Fibroblast of mammary gland (primary cell): ENCODE measurements around the gene C9orf78.

ENCODE experiments used
- DNase-seq: peaks from one replicate; pipeline ENCODE4 v3.0.0-alpha.2; 2010; ENCODE audit warnings: low read depth
- H3K4me3 ChIP-seq: 2 replicates; pipeline ENCODE4 v1.5.1; 2011; ENCODE audit warnings: low read depth, mild to moderate bottlenecking, low read length, moderate library complexity; ENCODE audit not compliant: control insufficient read depth
- CTCF ChIP-seq: conservative IDR thresholded peaks from 2 replicates; pipeline ENCODE4 v1.5.1; 2011; ENCODE audit warnings: low read depth, low read length, inconsistent platforms; ENCODE audit not compliant: control insufficient read depth, insufficient read depth

Gene C9orf78

GRCh38 chr9:129839324-129840023, 4.4 kb upstream of the C9orf78 start:
- peak; percentile 25 for DNase-seq
- no peak for TF ChIP-seq CTCF
- H3K4me3 ChIP-seq, result no peak overlapping the region

GRCh38 chr9:129838707-129839259, 3.7 kb upstream of the C9orf78 start:
- TF ChIP-seq CTCF, result no peak
- no peak overlapping the region for H3K4me3 ChIP-seq
- DNase-seq, result peak; percentile 94

- H3K4me3 ChIP-seq, result peak overlapping the region; percentile 96
- no peak for DNase-seq
- TF ChIP-seq CTCF, result no peak
Measured at GRCh38 chr9:129836311-129837007, 1.4 kb upstream of the C9orf78 start.

- peak; percentile 25 for DNase-seq
- no peak for TF ChIP-seq CTCF
- H3K4me3 ChIP-seq, result peak overlapping the region; percentile 96
Measured at GRCh38 chr9:129835860-129836223, 767 bp upstream of the C9orf78 start.

- no peak for DNase-seq
- peak overlapping the region; percentile 96 for H3K4me3 ChIP-seq
- TF ChIP-seq CTCF, result no peak
Measured at GRCh38 chr9:129834489-129835127, 467 bp downstream of the C9orf78 start.

- peak; percentile 35 for DNase-seq
- TF ChIP-seq CTCF, result no peak
- H3K4me3 ChIP-seq, result no peak overlapping the region
Measured at GRCh38 chr9:129832982-129833381, 2.1 kb downstream of the C9orf78 start.
